Measurements from ENCODE around the gene RNASE3. TPM values are rescaled to one million over a fixed set of nuclear protein-coding genes. Genes with fewer than 3 reads are reported as not detected.

RNASE3 gene
- total RNA-seq, 1 experiment from 2014 or later, result not detected

GRCh38 chr14:20857630-20858261 is 33.4 kb upstream of the RNASE3 start:
- ATAC-seq (peak; percentile 70), DNase-seq (ENCODE audit: low read depth, low spot score) (peak; percentile 22)
- H3K4me1 ChIP-seq (ENCODE audit: control insufficient read depth in 1 of 2, insufficient read depth in 2 of 2, low read length in 2 of 2), result peaks cover 3 to 5% of the 10 kb centered on the region in 2 experiments; a peak in 2 of 4 replicates
- H3K36me3 ChIP-seq (ENCODE audit: control insufficient read depth in 1 of 2, insufficient read depth in 2 of 2, low read length in 2 of 2), result no peaks in the 10 kb centered on the region
- intact Hi-C loops (cut with micrococcal nuclease), result loop anchor here (1.0 to 10.0 kb wide), 3 partner anchors 113 to 247 kb away; partner anchors contain the start of gene TMEM253
- ChIA-PET CTCF (interaction anchor here (0.6 to 3.3 kb wide), 30 partner anchors 9 to 247 kb away, joined by 3 to 38 read pairs (median 4); partner anchors contain the start of genes RNASE6 and SLC39A2), POLR2A (interaction anchor here (1.0 to 2.8 kb wide), 2 partner anchors 16 to 21 kb away, joined by 4 to 10 read pairs; no protein-coding TSS in a partner anchor), RAD21 (ENCODE audit: low non-redundant PET in 1 of 2, low total read pairs in 2 of 2, uncharacterized antibody in 2 of 2, unreplicated experiment in 2 of 2) (interaction anchor here (0.6 to 0.9 kb wide), 4 partner anchors 10 to 114 kb away, joined by 3 read pairs; no protein-coding TSS in a partner anchor)
- peak overlapping the region; percentile 19; the same call in 1 of the 2 replicates for H3K4me2 ChIP-seq (ENCODE audit: low read length)
- no TSS peak for BruUV-seq (replicated peaks)
- TF ChIP-seq CTCF (IDR thresholded peaks at IDR 0.05 in 2 of 3, conservative IDR thresholded peaks at IDR 0.05 in 1 of 3; ENCODE audit: borderline replicate concordance in 1 of 3, insufficient read depth in 1 of 3, low read depth in 2 of 3, low read length in 2 of 3) (peak; percentile 64 to 90 (median 87)), EZH2phosphoT487 (IDR thresholded peaks at IDR 0.05; ENCODE audit: borderline replicate concordance) (no peak), TCF7L2 (IDR thresholded peaks at IDR 0.05; ENCODE audit: borderline replicate concordance, extremely low read depth, insufficient read depth, insufficient read length) (no peak), ZFX (IDR thresholded peaks at IDR 0.05) (no peak), FOSL1 (IDR thresholded peaks at IDR 0.05; ENCODE audit: low read depth) (no peak), SRF (IDR thresholded peaks at IDR 0.05; ENCODE audit: low read depth) (no peak), SIN3A (IDR thresholded peaks at IDR 0.05; ENCODE audit: low read depth) (no peak), RAD21 (IDR thresholded peaks at IDR 0.05; ENCODE audit: low read depth) (peak; percentile 50)
- no peaks in the 10 kb centered on the region for H4K20me1 ChIP-seq (ENCODE audit: insufficient read depth)
- no peak overlapping the region for H2AFZ ChIP-seq (ENCODE audit: low read depth, low read length, poor library complexity, severe bottlenecking)
- H3K9me3 ChIP-seq (ENCODE audit: control insufficient read depth in 1 of 2, insufficient read depth in 1 of 2, low read depth in 1 of 2, low read length in 2 of 2), result no peaks in the 10 kb centered on the region
- H3K27me3 ChIP-seq (ENCODE audit: insufficient read depth, low read length), result peaks cover 16% of the 10 kb centered on the region; the same call in 1 of the 2 replicates
- H3K27ac ChIP-seq (ENCODE audit: low read depth, low read length), result no peak overlapping the region
- no peak overlapping the region for H3K9ac ChIP-seq (ENCODE audit: low read length)
- no peak overlapping the region for H3K4me3 ChIP-seq (replicated peaks in 1 of 2; ENCODE audit: low read depth in 1 of 2, low read length in 2 of 2)
- no peaks in the 10 kb centered on the region for H3K79me2 ChIP-seq (ENCODE audit: insufficient read depth, low read length)
- H3K9me2 ChIP-seq (ENCODE audit: insufficient read depth), result no peaks in the 10 kb centered on the region

Measured in HCT116 (cell line).